ENCODE measurements around the gene ABHD12. TPM values are rescaled to one million over a fixed set of nuclear protein-coding genes. Genes with fewer than 3 reads are reported as not detected.
"Not testable (repeated sequence)": the region's sequence is repeated elsewhere in the genome, so short reads cannot be mapped to it uniquely, and the experiment has no call there.

The ABHD12 gene
- 10 to 100 TPM; 40.0 to 49.7 (median 47.9) TPM for polyA plus RNA-seq (ENCODE audit: insufficient read length in 3 of 3)
- long read RNA-seq, donor 1, transcript ABHD12-201 (13 exons, 2,117 nt), result major isoform, 8 of 12 reads
- long read RNA-seq, donor 1, partial matches to known transcripts, result 0 of 12 reads
- long read RNA-seq, donor 1, other reads (novel, unspliced or antisense), result 0 of 12 reads
- long read RNA-seq, donor 2, transcript ABHD12-201 (13 exons, 2,117 nt), result major isoform, 6 of 56 reads
- long read RNA-seq, donor 2, partial matches to known transcripts, result 47 of 56 reads
- long read RNA-seq, donor 2, other reads (novel, unspliced or antisense), result 0 of 56 reads
- long read RNA-seq, donor 3, transcript ABHD12-201 (13 exons, 2,117 nt), result major isoform, 20 of 33 reads
- long read RNA-seq, donor 3, transcript ABHD12-202 (13 exons, 1,725 nt), result minor isoform, 13 of 33 reads
- long read RNA-seq, donor 3, partial matches to known transcripts, result 0 of 33 reads
- long read RNA-seq, donor 3, other reads (novel, unspliced or antisense), result 0 of 33 reads
- long read RNA-seq, donor 4, transcript ABHD12-201 (13 exons, 2,117 nt), result major isoform, 10 of 22 reads
- long read RNA-seq, donor 4, partial matches to known transcripts, result 10 of 22 reads
- long read RNA-seq, donor 4, other reads (novel, unspliced or antisense), result 0 of 22 reads
- long read RNA-seq, donor 5, transcript ABHD12-201 (13 exons, 2,117 nt), result major isoform, 21 of 24 reads
- long read RNA-seq, donor 5, partial matches to known transcripts, result 0 of 24 reads
- long read RNA-seq, donor 5, other reads (novel, unspliced or antisense), result 0 of 24 reads
- long read RNA-seq, donor 6, transcript ABHD12-201 (13 exons, 2,117 nt), result major isoform, 12 of 14 reads
- long read RNA-seq, donor 6, partial matches to known transcripts, result 0 of 14 reads
- long read RNA-seq, donor 6, other reads (novel, unspliced or antisense), result 0 of 14 reads
- long read RNA-seq, donor 7, transcript ABHD12-201 (13 exons, 2,117 nt), result major isoform, 9 of 10 reads
- long read RNA-seq, donor 7, partial matches to known transcripts, result 0 of 10 reads
- long read RNA-seq, donor 7, other reads (novel, unspliced or antisense), result 0 of 10 reads
- long read RNA-seq, donor 8, transcript ABHD12-201 (13 exons, 2,117 nt), result major isoform, 25 of 32 reads
- long read RNA-seq, donor 8, partial matches to known transcripts, result 7 of 32 reads
- long read RNA-seq, donor 8, other reads (novel, unspliced or antisense), result 0 of 32 reads
- long read RNA-seq, donor 9, transcript ABHD12-201 (13 exons, 2,117 nt), result major isoform, 11 of 21 reads
- long read RNA-seq, donor 9, partial matches to known transcripts, result 9 of 21 reads
- long read RNA-seq, donor 9, other reads (novel, unspliced or antisense), result 0 of 21 reads
- long read RNA-seq, donor 10, transcript ABHD12-201 (13 exons, 2,117 nt), result major isoform, 5 of 9 reads
- long read RNA-seq, donor 10, partial matches to known transcripts, result 0 of 9 reads
- long read RNA-seq, donor 10, other reads (novel, unspliced or antisense), result 0 of 9 reads
- long read RNA-seq, donor 11, transcript ABHD12-201 (13 exons, 2,117 nt), result major isoform, 16 of 40 reads
- long read RNA-seq, donor 11, partial matches to known transcripts, result 21 of 40 reads
- long read RNA-seq, donor 11, other reads (novel, unspliced or antisense), result 0 of 40 reads
- long read RNA-seq, donor 12, partial matches to known transcripts, result 0 of 6 reads
- long read RNA-seq, donor 12, other reads (novel, unspliced or antisense), result 0 of 6 reads
- long read RNA-seq, donor 13, transcript ABHD12-201 (13 exons, 2,117 nt), result major isoform, 20 of 42 reads
- long read RNA-seq, donor 13, partial matches to known transcripts, result 18 of 42 reads
- long read RNA-seq, donor 13, other reads (novel, unspliced or antisense), result 0 of 42 reads
- long read RNA-seq, donor 14, transcript ABHD12-201 (13 exons, 2,117 nt), result major isoform, 12 of 31 reads
- long read RNA-seq, donor 14, partial matches to known transcripts, result 15 of 31 reads
- long read RNA-seq, donor 14, other reads (novel, unspliced or antisense), result 0 of 31 reads
- long read RNA-seq, donor 15, transcript ABHD12-201 (13 exons, 2,117 nt), result major isoform, 5 of 5 reads
- long read RNA-seq, donor 15, partial matches to known transcripts, result 0 of 5 reads
- long read RNA-seq, donor 15, other reads (novel, unspliced or antisense), result 0 of 5 reads
- long read RNA-seq, donor 16, transcript ABHD12-201 (13 exons, 2,117 nt), result major isoform, 26 of 37 reads
- long read RNA-seq, donor 16, transcript ABHD12-202 (13 exons, 1,725 nt), result minor isoform, 5 of 37 reads
- long read RNA-seq, donor 16, partial matches to known transcripts, result 0 of 37 reads
- long read RNA-seq, donor 16, other reads (novel, unspliced or antisense), result 6 of 37 reads

- DNase-seq (ENCODE audit: extremely low read depth in 1 of 11, low read depth in 9 of 11, low spot score in 4 of 11), result peak in 10 of 11 donors; percentile 73 to 96 (median 92)
Measured at GRCh38 chr20:25390538-25391528, at the start of gene ABHD12. ABHD12 (minus strand) TSS chr20:25390835; CDS start chr20:25390703, 132 bp downstream.

GRCh38 chr20:25439328-25439727 lies 48.7 kb upstream of the ABHD12 start:
- no peak for DNase-seq (ENCODE audit: extremely low read depth in 1 of 11, low read depth in 9 of 11, low spot score in 4 of 11)

- peak in 1 of 11 donors; percentile 5 for DNase-seq (ENCODE audit: extremely low read depth in 1 of 11, low read depth in 9 of 11, low spot score in 4 of 11)
Measured at GRCh38 chr20:25437153-25437581, 46.5 kb upstream of the ABHD12 start.

- DNase-seq (ENCODE audit: extremely low read depth in 1 of 11, low read depth in 9 of 11, low spot score in 4 of 11), result no peak
Measured at GRCh38 chr20:25424536-25424935, 33.9 kb upstream of the ABHD12 start.

GRCh38 chr20:25422032-25422431 lies 31.4 kb upstream of the ABHD12 start:
- no peak for DNase-seq (ENCODE audit: extremely low read depth in 1 of 11, low read depth in 9 of 11, low spot score in 4 of 11)

- DNase-seq (ENCODE audit: extremely low read depth in 1 of 11, low read depth in 9 of 11, low spot score in 4 of 11), result no peak
Measured at GRCh38 chr20:25421102-25421501, 30.5 kb upstream of the ABHD12 start.

- DNase-seq (ENCODE audit: extremely low read depth in 1 of 11, low read depth in 9 of 11, low spot score in 4 of 11), result no peak
Measured at GRCh38 chr20:25418776-25419175, 28.1 kb upstream of the ABHD12 start.

GRCh38 chr20:25408890-25409289 lies 18.3 kb upstream of the ABHD12 start:
- no peak for DNase-seq (ENCODE audit: extremely low read depth in 1 of 11, low read depth in 9 of 11, low spot score in 4 of 11)

- no peak for DNase-seq (ENCODE audit: extremely low read depth in 1 of 11, low read depth in 9 of 11, low spot score in 4 of 11)
Measured at GRCh38 chr20:25408170-25408547, 17.5 kb upstream of the ABHD12 start.

GRCh38 chr20:25407311-25408169 lies 16.9 kb upstream of the ABHD12 start, which contains the start of gene GINS1:
GINS1 (plus strand) TSS chr20:25407673; CDS start chr20:25407821, 148 bp downstream.
- peak; percentile 76 to 97 (median 88) for DNase-seq (ENCODE audit: extremely low read depth in 1 of 11, low read depth in 9 of 11, low spot score in 4 of 11)

- no peak for DNase-seq (ENCODE audit: extremely low read depth in 1 of 11, low read depth in 9 of 11, low spot score in 4 of 11)
Measured at GRCh38 chr20:25402583-25402982, 11.9 kb upstream of the ABHD12 start.

- DNase-seq (ENCODE audit: extremely low read depth in 1 of 11, low read depth in 9 of 11, low spot score in 4 of 11), result not testable (repeated sequence)
Measured at GRCh38 chr20:25400291-25400732, 9.7 kb upstream of the ABHD12 start.

GRCh38 chr20:25399037-25399430 lies 8.4 kb upstream of the ABHD12 start:
- peak in 9 of 11 donors; percentile 32 to 71 (median 45) for DNase-seq (ENCODE audit: extremely low read depth in 1 of 11, low read depth in 9 of 11, low spot score in 4 of 11)

- DNase-seq (ENCODE audit: extremely low read depth in 1 of 11, low read depth in 9 of 11, low spot score in 4 of 11), result no peak
Measured at GRCh38 chr20:25398376-25399036, 7.9 kb upstream of the ABHD12 start.
